ENCODE measurements around the gene SLC12A2. TPM values are rescaled to one million over a fixed set of nuclear protein-coding genes. Genes with fewer than 3 reads are reported as not detected.

The SLC12A2 gene
- total RNA-seq, 1 donor from 2014 or later, result 24.1 TPM

GRCh38 chr5:128192368-128192767, 108.8 kb downstream of the SLC12A2 start:
- no peak overlapping the region for H3K4me3 ChIP-seq
- H3K4me1 ChIP-seq, result no peaks in the 10 kb centered on the region
- no peak overlapping the region for H3K27ac ChIP-seq
- H3K27me3 ChIP-seq (ENCODE audit: low read depth), result no peaks in the 10 kb centered on the region
- no peaks in the 10 kb centered on the region for H3K36me3 ChIP-seq
- intact Hi-C loops (cut with DNase I), result no loop called here
- TF ChIP-seq CTCF (IDR thresholded peaks at IDR 0.05), result no peak
- no peak for ATAC-seq
- no peak for DNase-seq
- H3K9me3 ChIP-seq, result no peaks in the 10 kb centered on the region

DNA sequence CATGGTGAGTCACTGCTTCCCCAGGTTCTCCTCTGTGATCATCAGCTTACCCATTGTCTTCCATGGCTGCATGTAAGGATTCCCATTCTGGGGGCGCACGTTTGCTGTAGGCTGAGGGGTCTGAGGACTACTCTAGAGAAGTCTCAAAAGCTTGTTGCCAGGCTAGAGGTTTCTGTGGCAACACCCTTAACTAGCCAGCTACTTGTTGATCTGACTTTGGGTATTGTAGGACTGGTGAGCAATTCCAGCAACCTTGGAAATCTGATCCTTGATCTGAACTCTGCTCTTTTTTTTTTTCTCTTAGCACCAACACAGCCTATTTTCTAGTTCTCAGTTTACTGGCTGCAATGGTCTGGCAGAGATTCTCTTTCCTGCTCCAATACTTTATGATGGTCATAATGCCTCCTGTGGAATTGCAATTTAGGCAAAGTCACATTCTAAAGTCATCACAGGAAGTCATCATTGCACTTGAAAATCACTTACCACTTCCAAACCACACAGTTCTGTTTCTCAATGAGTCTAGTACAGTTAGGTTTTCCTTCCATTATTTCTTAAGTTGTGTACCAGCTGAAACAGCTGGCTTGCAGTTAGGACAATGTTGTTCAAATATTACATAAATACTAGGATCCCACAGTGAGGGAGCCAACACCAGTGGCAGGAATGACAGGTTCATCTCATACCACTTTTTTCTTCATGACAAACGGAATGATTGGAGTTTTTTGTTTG, 110.3 kb downstream of the SLC12A2 start:
- Histone ChIP-seq H3K36me3 (no peaks in the 10 kb centered on the region), H3K27ac (no peak overlapping the region), H3K4me3 (no peak overlapping the region), H3K27me3 (ENCODE audit: low read depth) (no peaks in the 10 kb centered on the region), H3K4me1 (no peaks in the 10 kb centered on the region), H3K9me3 (no peaks in the 10 kb centered on the region)
- intact Hi-C loops (cut with DNase I), result no loop called here
- ATAC-seq (no peak), DNase-seq (no peak)
- TF ChIP-seq CTCF (IDR thresholded peaks at IDR 0.05), result no peak

- ATAC-seq (no peak), DNase-seq (no peak)
- intact Hi-C loops (cut with DNase I), result no loop called here
- H3K9me3 ChIP-seq, result no peaks in the 10 kb centered on the region
- TF ChIP-seq CTCF (IDR thresholded peaks at IDR 0.05), result no peak
- peaks cover 2% of the 10 kb centered on the region for H3K4me1 ChIP-seq
- no peak overlapping the region for H3K27ac ChIP-seq
- no peaks in the 10 kb centered on the region for H3K27me3 ChIP-seq (ENCODE audit: low read depth)
- no peaks in the 10 kb centered on the region for H3K36me3 ChIP-seq
- H3K4me3 ChIP-seq, result no peak overlapping the region
Measured at GRCh38 chr5:128195316-128195715, 111.8 kb downstream of the SLC12A2 start.

DNA sequence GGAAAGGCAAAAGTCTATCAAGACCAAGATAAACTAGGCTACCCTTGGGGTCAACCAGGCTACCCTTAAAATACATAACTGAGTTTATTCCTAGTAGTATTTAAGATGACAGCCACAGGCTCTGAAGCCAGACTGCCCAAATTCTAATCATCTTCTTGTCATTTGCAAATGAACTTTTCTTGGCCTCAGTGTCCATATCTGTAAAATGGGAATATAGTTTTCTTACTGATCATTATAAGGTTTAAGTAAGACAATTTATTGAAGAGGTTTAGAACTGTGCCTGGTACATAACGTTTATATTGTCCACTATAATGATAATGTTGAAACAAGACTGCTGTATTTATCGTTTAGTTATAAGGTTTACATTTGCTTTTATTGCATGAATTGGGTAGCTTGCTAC, 112.5 kb downstream of the SLC12A2 start:
- Histone ChIP-seq H3K27me3 (ENCODE audit: low read depth) (no peaks in the 10 kb centered on the region), H3K4me1 (peaks cover 10% of the 10 kb centered on the region), H3K36me3 (no peaks in the 10 kb centered on the region), H3K27ac (no peak overlapping the region), H3K9me3 (no peaks in the 10 kb centered on the region), H3K4me3 (no peak overlapping the region)
- ATAC-seq, result no peak
- no peak for TF ChIP-seq CTCF (IDR thresholded peaks at IDR 0.05)
- intact Hi-C loops (cut with DNase I), result no loop called here
- DNase-seq, result no peak

- Histone ChIP-seq H3K27ac (no peak overlapping the region), H3K9me3 (no peaks in the 10 kb centered on the region), H3K4me3 (no peak overlapping the region), H3K36me3 (no peaks in the 10 kb centered on the region), H3K4me1 (peaks cover 17% of the 10 kb centered on the region), H3K27me3 (ENCODE audit: low read depth) (no peaks in the 10 kb centered on the region)
- no peak for TF ChIP-seq CTCF (IDR thresholded peaks at IDR 0.05)
- ATAC-seq (no peak), DNase-seq (no peak)
- intact Hi-C loops (cut with DNase I), result no loop called here
Measured at GRCh38 chr5:128196791-128197190, 113.2 kb downstream of the SLC12A2 start.
